MM.1S (cell line): ENCODE results near the gene CCSAP.

Source experiments
- EZH2 ChIP-seq: fragments of 300-600 bp; sonication (generic); optimal IDR thresholded peaks from 2 replicates; pipeline ENCODE3; 2017; ENCODE audit warnings: low read depth, mild to moderate bottlenecking, antibody characterized with exemption, low read length, mixed read lengths
- EZH2phosphoT487 ChIP-seq: fragments of 300-600 bp; sonication (generic); IDR thresholded peaks from 2 replicates; pipeline ENCODE4 v1.6.1; 2018; ENCODE audit warnings: antibody characterized with exemption, low read length
- TF ChIP-seq, protein P1 (sequence below): fragments of 300-600 bp; sonication (generic); IDR thresholded peaks from 2 replicates; pipeline ENCODE4 v1.5.1; 2016; ENCODE audit warnings: antibody characterized with exemption, low read length, mixed read lengths

DNA sequence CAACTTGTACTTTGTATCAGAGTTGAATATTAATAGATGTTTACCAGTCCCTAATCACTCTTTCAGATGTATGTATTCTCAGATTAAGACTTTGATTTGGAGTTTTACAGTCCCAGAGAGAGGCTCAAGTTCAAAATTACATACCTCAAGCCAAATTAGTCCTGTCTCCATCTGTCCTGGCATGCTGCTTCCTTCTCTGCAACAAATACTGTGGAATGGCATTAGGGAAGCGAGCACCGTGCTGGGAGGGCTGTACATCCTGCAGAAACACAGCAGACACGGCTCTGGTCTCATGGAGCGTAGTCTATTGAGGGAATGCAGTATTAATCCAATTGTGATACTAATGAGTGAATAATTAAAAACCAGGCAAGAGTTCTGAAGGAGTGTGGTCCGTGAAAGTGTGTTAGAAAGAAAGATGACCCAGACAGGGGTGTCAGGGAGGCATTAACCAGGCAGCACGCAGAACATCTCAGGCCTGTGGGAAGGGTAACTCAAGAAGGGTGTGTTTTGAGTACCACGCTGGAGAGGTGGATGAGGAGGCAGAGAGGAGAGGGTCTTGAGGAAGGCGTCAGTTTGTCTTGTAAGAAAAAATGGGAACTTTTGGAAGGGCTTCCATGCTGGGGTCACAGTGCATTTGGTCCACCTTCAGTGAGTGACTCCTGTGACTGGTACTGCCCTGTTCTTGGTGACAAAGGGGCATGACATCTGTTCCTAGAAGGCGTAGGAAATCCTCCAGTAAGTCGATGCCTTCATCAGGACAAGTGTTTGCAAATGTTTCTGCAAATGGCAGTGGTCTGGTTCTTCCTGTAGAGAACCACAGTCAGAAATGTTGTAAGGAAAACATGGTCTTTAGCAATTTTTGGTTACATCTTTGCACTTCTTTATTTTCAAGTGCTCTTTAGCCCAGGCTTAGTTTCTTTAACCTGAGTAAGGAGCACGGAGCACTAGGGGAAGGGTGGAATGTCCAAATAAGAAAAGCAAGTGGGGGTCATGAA lies 70.4 kb downstream of the CCSAP start:
- TF ChIP-seq, protein P1, sequence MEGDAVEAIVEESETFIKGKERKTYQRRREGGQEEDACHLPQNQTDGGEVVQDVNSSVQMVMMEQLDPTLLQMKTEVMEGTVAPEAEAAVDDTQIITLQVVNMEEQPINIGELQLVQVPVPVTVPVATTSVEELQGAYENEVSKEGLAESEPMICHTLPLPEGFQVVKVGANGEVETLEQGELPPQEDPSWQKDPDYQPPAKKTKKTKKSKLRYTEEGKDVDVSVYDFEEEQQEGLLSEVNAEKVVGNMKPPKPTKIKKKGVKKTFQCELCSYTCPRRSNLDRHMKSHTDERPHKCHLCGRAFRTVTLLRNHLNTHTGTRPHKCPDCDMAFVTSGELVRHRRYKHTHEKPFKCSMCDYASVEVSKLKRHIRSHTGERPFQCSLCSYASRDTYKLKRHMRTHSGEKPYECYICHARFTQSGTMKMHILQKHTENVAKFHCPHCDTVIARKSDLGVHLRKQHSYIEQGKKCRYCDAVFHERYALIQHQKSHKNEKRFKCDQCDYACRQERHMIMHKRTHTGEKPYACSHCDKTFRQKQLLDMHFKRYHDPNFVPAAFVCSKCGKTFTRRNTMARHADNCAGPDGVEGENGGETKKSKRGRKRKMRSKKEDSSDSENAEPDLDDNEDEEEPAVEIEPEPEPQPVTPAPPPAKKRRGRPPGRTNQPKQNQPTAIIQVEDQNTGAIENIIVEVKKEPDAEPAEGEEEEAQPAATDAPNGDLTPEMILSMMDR = no peak
- no peak for TF ChIP-seq EZH2phosphoT487
- TF ChIP-seq EZH2 = no peak
